EH (cell line): ENCODE measurements around the gene FAM174C.
"Not testable (repeated sequence)": the region's sequence is repeated elsewhere in the genome, so short reads cannot be mapped to it uniquely, and the experiment has no call there.

Source experiments
- DNase-seq: peaks from one replicate; pipeline ENCODE4 v3.0.0-alpha.2; 2015; ENCODE audit warnings: low read depth

FAM174C gene

DNA sequence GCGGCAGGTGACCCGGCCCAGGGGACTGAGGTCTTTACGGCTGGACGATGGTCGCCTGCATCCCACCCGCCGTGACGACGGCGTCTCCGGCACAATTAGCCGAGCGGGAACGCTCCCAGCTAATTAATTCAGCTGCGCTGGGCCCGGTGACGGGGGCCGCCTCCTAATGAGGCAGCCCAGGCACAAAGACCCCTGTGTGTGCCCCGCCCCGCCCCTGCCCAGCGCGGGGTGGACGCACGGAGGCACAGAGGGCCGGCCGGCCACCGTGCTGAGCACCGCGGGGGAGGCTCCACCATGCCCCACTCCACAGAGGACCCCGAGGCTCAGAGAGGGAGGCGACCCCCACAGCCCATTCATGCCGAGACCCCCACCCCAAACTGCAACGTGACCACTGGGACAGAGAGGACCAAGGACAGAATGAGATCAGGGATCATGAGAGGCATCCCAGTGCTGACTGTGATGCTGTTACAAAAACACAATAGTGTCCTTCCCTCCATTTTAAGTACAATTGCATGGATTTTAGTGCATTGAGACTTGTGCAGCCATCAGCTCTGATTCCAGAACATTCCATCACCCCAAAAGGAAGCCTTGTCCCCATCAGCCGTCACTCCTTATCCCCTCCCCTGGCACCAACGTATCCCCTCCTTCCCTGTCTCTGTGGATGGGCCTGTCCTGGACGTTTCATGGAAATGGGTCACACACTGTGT is 27.4 kb downstream of the FAM174C start:
- no peak for DNase-seq

DNA sequence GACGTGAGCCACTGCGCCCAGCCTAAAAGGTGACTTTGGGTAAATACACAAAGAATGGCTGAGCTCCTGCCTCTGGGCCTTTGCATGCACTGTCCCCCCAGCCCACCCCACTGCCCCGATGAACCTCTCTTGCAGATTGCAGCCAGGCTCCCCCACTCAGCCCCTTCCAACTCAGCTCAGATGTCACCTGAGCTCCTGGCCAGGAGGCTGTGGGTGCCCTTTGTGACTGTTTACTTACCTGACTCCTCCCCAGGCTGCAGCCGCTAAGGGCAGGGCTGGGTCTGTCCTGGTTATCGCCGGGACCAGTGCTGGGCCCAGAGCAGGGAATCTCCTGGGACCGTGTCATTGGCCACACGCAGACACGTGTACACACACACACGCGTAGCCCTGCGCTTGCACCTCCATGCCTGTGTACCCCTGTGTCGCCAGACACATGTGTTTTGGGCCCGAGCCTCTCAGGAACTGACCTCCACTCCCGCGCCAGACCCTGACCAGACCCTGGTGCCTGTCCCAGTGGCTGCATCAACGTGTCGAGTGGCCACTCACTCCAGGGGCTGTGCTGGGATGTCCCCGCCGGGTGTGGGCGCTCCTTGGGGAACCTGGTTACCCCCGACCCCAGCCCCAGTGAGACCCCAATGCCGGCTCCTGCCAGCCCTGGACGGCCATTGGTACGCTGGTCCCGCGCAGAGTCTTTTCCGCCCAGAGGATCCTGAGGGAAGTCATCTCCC is 29.0 kb downstream of the FAM174C start:
- DNase-seq: no peak

- not testable (repeated sequence) for DNase-seq
Observed at GRCh38 chr19:1305354-1305753, 30.0 kb downstream of the FAM174C start.

GRCh38 chr19:1307320-1307719 is 32.0 kb downstream of the FAM174C start:
- DNase-seq: no peak

GRCh38 chr19:1307755-1308303 is 32.5 kb downstream of the FAM174C start:
- no peak for DNase-seq

DNA sequence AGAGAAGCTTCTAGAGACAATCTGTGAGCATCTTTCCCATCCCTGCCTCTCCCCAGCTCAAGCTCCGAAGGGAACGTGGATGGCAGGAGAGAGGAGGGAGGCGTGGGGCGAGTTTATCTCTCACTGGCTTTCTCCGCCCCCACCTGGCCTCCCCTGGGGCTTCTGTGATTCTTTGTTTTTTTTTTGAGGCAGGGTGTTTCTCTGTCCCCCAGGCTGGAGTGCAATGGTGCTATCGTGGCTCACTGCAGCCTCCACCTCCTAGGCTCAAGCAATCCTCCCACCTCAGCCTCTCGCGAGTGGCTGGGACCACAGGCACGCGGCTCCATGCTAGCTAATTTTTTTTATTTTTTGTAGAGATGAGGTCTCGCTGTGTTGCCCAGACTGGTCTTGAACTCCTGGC is 33.4 kb downstream of the FAM174C start:
- DNase-seq: no peak

DNA sequence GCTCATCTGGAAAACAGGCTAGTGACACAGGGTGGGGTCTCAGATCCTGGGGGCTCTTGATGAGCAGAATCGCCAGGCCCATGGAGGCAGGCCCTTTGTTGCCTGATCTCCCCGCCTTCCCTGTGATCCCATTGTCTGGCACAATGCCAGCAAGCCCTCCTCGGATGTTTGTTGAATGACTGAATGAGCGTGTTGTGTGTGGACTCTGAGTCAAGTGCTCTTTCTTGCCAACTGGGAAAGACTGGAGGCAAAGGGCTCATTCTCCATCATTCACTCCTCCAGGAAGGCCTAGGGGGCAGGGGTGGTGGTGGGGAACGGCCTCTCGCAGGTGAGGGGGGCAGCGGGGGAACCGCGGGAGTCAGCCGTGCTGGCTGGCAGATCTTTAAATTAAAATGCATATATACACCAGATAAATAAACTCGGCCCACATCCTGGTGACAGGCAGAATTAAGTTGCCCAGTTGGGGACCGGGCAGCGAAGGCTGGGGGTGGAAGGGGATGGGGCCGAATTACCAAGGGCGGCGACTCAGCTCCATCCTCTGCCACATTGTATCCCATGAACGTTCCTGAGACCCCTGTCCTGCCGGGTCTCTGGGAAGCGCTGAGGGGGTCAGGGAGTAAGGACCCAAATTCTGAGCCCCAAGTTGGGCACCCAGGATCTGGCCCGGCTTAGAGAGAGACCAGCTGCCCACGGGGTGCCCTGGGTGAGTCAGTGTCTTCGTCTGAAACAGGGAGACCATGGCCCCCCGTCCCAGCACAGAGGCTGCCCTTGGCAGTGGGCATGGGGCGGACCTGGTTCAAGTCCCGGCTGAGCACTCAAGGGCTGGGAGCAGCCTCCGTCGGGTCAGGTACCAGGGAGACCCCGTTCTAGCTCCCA is 34.9 kb downstream of the FAM174C start:
- DNase-seq: no peak

GRCh38 chr19:1310853-1311180 is 35.5 kb downstream of the FAM174C start:
- no peak for DNase-seq

DNA sequence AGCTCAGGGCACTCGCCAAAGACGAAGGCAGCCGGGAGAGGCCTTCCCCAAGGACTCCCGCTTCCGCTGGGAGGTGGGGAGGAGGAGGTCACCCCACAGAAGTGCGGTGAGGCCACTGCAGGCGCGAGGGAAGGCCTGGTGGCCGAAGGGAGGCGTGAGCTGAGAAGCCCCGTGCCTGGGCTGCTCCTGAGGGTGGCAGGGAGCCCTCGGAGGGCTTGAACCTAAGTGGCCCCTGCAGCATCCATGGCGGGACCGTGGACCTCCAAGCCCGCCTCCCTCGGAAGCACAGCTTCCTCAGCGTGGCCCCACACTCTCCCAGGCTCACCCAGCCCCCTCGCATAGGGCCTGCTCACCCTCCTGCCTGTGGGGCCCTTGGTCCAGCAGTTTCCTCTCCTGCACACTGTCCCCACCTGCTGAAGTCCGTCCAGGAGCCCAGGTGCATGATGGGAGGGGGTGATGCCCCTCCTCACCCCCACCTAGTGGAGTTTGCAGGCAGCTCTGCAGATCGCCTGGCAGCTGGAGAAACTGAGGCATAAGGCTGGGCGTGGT is 36.3 kb downstream of the FAM174C start:
- no peak for DNase-seq

DNA sequence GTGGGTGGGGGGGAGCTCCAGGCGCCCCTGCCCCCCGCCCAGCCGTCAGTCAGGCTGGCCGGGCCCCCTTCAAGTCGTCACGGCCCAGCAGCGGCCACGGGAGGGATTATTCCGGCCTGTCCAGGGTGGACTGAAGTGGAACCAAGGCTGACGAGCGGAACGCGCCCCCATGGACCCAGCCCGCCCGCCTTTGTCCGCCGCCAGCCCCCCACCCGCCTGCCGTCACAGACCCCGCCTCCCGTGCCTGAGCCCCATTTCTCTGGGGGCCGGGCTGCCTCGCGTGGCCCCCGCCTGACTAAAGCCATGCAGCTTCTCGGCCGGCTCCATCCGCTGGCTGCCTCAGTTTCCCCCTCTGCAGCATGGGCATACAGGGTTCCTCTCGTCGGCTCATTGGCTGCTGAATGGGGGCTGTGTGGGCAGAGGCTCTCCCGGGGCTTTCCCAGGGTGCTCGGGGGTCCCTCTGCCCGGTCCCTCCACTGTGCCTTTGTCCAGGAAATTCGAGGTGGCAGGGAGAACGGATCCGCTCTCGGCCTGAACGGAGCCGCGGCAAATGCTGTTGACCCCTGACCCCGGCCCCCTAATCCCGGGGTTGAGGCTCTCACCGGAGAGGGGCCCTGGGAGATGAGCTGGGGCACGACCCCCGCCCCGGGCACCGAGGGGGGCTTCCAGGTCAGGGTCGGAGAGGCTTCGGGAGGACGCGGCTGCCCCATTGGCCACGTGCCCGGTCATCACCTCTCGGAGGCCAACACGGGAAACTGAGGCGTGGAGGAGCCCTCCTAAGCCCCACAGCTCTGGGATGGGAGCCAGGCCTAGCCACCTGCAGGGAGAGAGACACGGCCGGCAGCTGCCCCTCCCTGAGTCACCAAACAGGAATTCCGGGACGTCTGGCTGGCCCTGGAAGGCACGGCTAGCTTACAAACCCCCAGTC is 37.7 kb downstream of the FAM174C start:
- peak; percentile 64 for DNase-seq

DNA sequence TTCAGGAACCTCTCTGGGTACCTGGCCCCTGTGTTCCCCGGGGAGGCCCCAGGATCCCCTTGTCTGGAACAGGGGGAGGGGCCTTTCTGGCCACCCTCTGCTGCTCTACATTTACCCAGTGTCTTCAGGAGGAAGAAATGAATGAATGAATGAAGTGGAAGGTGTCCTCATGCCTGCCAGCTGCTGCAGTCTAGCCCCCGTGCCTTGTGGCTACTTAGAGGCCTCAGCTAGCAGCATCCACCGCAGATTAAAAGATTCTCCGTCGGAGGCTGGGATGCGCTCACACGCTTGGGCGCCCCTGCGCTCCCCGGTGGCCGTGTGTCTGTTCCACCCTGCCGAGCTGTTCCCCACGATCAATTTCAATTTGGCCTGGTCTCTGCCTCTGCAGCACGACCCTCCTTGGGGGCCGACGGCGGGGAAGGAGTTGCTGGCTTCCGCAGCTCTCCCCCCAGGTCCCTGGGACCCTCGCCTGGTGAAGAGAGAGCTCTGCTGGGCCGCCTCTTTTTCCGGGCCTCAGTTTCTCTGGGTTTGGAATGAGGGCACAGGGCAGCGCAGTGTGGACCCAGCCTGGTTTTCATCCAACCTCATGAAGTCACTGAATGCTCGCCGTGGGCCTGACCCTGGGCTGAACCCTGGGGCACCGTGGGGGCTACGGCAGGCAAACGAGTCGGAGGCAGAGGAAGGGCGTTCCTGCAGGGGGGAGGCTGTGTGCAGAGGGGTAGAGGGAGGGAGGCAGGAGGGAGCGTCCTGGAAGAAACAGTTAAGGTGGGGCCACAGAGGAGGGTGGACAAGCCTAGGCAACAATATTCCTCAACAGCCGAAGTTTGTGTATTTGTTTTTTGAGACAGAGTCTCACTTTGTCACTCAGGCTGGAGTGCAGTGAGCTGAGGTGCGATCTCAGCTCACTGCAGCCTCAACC is 38.6 kb downstream of the FAM174C start:
- DNase-seq: no peak

GRCh38 chr19:1315470-1316166 is 40.3 kb downstream of the FAM174C start:
- peak; percentile 51 for DNase-seq

DNA sequence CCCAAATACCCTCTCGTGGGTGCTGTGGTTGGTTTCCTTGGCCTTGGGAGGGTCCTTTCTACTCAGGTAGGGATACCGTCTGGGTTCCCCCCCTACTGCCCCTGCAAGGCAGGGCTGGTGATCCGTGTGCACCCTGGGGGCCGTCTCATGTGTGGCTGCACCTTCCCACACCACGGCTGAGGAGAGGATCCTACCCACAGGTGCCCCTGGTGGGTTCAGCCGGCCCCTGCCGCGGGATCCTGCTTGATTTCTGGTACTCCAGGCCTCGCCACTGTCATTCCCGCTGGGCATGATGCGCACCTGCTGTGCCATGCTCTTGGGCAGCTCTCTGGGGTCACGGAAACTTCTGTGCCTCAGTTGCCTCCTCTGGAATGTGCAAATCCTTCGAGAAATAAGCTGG is 41.1 kb downstream of the FAM174C start:
- DNase-seq: no peak

DNA sequence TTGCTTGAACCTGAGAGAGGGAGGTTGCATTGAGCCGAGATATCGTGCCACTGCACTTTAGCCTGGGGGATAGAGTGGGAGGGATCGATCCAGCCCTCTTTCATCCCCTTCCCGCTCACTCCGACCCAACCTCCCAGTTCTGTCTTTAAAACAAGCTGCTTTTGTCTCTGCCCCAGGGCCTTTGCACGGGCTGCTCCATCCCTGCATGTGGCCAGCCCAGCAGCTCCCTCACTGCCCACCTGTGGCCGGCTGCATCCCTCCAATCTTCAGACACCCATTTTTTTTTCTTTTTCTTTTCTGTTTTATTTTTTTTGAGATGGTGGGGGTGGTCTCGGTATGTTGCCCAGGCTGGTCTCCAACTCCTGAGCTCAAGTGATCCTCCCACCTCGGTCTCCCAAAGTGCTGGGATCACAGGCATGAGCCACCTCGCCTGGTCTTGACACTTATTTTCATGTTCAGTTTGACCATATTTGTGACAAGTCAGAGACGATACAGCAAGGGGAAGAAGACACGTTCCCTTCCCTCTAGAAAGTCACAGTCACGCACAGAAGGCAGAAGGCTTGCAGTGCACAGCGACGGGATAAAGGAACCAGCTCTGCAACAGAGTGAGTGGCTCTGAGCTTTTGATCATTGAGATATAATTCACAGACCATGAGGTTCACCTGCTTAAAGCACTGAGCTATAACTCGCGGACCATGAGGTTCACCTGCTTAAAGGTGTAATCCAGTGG is 42.1 kb downstream of the FAM174C start:
- DNase-seq: no peak

DNA sequence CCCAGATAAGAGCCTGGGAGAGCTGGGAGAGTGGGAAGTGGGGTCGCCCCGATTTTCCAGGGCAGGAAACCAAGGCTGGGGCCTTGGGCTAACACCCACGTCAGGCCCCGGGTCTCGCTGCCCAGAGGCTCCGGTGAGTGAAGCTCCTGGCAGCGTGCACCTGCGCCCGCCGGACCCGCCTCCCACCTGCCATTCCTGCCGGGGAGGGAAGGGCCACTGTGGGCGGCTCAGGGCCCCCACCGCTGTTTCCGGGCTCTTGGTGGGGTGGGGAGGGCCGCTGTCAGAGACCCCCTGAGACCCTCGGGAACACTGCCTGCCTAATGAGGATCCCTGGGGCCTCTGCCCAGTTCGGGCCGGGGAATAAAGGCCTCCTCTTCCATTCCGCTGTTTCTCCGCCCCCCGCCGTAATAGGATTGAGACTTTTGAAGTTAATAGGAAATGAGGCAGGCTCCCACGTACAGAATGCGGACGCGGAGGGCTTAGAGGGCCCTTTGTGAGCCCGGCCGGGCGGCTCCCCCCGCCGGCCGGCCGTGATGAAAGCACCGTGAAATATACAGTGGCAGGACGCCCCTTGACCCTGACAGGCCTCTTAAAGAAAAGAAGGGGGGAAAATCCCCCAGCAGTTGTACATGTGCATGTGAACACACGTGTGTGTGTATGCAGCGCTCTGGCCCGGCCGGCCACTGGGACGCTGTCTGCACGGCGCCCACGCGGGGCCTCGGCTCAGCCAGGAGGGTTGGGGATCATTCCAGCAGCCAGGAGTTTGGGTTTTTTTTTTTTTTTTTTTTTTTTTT is 43.5 kb downstream of the FAM174C start:
- no peak for DNase-seq

- not testable (repeated sequence) for DNase-seq
Observed at GRCh38 chr19:1320282-1320650, 44.9 kb downstream of the FAM174C start.

DNA sequence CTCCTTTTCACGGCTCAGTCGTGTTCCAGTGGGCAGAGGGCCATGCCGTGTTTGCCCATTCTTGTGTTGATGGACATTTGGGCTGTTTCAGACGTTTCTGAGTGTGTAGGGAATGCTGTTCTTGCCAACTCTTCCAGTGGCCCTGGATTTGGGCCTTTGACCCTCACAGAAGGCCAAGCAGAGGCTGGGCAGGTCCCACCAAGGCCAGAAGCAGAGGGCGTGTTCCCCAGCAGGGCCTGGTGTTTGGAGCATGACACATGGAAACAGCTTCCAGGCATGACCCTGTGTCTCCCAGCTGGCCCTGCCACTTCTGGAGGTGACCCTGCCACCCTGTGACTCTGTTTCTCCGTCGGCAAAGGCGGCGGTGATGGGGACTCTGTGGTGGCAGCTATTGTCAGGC is 46.2 kb downstream of the FAM174C start:
- no peak for DNase-seq
